EL (cell line): Measurements from ENCODE around the gene ARMH3.

ENCODE experiments used
- DNase-seq: peaks from one replicate; pipeline ENCODE4 v3.0.0-alpha.2; 2016

Gene ARMH3

DNA sequence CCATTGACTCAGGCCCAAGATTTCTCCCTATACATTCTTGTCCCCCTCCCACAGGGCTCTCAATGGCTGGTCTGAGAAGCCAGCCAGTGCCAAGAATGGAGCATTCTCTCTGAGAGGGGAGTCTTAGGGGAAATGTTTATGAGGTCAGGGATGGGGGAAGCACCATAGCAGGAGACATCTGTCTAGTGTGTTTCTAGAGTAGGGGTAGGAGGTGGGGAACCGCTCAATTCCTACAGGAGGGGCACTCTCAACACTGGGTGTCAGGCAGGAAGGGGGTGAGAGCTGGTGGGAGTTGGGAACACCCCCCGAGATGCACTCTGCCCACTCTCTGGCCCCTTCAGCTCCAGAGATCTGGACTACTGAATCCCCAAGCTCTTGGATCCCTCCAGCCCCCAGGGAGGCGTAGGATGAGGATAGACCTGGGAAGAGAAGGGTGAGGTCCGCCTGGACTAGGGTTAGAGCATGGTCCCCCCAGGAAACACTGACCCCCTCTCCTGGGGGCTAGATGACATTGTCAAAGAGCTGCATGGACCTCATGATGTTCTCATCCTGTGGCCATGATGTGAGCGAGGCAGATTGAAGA lies 229.0 kb downstream of the ARMH3 start:
- DNase-seq, result no peak

DNA sequence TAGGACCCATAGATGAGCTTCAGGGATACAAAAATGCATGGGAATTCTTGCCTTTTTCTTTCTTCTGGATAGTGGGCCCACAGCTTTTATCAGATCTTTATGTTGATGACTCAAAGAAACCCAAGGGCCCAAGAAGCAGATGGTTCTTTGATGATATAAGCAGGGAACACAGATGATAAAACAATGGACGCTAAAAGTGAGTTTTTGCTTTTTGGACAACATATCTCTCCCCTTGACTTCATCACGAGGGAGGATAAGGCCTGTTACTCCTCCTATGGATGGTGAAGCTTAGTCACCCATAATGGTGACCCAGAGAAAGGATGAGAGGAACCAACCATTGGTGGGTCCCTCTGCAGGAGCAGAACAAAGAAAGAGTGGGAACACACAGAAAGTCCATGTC lies 231.2 kb downstream of the ARMH3 start:
- no peak for DNase-seq

DNA sequence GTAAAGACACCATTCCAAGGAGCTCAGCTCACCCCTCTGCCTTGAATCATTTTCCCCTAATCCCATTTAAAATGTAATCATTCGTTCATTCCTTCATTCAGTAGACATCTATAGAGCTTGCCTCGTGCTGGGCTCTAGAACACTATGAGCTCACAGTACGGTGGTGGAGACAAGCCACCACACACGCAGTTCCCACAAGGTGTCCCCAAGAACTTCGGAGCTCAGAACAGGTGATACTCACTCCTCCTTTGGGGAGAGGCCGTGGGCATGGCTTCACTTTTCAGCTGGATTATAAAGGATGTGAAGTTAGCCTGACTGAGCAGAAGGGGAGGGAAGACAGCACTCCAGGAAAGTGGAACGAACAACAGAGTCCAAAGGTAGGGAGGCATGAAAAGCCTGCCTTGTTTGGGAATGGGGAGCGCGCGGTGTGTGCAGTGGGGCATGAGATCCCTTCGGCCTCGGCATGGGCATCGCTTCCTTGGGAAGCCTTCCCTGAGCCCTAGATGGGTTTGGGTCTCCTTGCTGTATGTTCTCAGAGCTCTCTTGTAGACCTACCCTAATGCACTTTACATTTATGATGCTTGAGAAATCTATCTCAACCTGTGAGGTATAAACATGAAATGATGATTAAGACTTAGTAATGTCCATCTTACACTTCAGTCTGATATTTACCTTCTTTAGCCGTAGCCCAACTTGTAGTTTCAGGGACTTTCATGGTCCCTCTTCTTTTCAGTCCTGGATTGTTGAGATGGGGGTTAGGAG lies 236.9 kb downstream of the ARMH3 start:
- DNase-seq, result no peak

DNA sequence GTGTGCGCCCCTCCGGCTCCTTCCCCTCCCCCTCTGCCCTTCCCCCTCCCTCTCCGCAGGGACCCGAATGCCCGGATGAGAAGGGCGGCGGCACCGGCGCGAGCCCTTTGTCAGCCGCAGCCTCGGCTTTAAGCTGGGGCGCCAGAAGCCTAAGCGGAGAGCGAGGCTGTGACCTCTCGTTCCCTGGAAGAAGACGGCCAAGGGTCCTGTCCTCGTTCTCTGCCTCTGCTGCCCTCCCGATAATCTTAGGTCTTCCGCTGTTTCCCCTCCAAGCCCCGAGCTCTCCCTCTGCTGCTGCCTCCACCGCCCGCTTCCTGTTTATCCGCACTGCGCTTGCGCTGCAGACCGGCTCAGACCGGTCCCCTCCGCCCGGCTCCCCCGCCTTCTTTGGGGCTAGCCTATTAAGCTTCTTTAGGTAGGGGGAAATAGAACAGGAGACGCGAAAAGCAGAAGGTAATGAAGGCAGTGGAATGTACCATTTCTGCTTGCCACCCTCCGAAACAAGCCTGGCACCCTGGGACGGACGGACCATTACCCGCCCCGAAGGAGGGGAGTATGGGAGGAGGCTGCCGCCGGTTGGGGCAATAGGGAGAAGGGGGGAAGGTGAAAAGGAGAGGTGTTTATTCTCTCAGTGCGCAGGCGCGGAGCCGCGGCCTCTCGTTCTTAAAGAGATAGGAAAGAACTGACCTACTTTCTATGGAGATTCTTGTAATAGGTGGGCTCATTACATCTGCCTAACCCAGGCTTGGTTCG lies 237.7 kb downstream of the ARMH3 start, which contains the start of gene OGA:
Gene OGA (minus strand): TSS at position 326 of the 753 bp plus-strand sequence. CDS start 422 bp downstream, outside the sequence.
- peak; percentile 99 for DNase-seq

DNA sequence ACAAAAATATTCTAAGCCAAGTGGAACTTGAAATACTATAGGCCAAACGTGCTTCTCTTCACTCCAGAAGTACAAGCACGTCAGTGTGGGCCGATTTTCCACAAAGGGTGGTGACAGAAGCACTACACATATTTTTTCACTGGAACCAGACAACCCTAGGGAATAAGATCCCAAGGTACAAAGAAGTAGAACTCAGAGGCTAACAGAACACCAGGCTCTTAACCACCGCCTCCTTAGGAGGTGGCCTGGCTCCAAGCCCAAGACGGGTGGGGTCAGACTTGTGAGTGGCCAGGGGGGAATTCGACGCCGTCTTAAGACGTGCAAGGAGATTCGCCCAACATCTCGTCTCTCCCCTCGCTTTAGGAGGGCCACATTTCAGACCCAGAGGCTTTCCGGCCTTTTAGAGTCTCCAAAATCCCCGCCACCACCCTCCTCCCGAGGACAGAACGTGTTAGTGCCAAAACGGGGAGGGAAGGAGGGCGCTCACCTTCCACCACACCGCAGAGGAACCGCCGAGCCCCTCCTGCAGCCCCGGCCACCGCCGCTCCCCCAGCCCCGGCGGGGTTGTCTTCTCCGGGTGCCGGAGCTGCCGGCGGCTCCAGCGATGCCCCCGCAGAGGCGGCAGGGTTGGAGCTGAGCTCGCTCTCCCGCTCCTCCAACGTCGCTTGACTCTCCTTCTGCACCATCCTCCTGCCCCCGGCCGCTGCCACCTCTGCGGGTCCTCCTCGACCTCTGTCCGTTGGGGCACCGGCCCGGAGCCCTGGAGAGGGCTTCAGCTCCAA lies 238.4 kb downstream of the ARMH3 start:
- DNase-seq, result peak; percentile 93

DNA sequence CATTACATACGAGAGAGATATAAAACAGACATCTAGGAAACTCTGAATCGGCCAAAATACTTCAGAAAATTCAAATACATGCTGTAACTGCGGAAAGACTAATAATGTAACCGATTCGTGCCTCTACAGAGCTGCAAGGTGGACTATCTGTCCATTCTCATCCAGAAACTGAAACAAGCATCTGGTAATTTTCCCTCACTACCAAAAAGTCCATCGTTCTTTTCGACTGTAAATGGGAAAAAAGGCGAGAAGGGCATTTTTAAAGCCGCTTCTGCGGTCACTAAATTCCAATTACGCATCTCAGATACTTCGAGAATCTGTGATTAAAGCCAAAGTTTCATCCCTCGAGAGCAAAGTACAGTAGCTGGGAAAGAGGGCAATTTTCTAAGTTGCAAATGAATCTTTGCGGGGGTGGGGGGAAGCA lies 239.0 kb downstream of the ARMH3 start:
- no peak for DNase-seq

DNA sequence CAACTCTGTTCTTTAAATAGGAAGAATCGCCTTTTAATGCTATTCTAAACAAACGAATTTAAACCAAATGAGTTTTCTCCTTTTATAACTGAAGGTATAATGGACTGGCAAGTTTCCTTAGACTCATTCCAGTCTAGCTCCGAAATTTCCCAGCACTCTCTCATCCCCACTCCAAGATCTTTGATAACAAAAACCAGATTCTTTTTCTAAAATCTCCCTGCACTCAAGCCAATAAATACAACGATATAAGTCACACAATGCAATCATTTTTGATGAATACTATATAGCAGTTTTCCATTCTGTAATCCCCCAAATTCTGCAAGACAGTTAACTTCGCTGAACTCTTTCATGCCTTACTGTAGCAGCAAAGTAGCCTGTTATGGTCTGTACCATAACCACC lies 239.6 kb downstream of the ARMH3 start:
- DNase-seq, result no peak

DNA sequence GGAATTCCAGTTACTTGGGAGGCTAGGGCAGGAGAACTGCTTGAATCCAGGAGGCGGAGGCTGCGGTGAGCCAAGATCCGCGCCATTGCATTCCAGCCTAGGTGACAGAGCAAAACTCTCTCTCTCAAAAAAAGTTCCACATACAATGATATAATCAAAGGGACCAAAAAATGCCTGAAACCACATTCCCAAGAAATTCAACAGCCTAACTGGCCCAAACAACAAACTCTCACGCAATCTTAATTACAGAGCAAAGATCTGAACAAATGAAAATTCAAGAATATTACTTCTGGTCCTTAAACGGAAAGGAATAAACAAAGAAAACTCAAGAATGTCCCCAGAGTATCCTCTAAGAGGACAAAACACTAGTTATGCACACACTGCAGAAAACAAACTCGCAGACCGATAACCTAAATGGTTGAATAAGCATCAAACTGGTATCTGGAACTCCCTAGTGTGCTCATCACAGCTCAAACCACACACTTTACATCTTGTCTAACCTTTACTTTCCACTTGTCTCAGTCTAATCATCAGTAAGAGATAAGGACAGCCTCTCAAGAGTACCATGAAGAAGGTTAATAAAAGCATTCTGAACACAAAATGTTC lies 241.4 kb downstream of the ARMH3 start:
- peak; percentile 28 for DNase-seq

DNA sequence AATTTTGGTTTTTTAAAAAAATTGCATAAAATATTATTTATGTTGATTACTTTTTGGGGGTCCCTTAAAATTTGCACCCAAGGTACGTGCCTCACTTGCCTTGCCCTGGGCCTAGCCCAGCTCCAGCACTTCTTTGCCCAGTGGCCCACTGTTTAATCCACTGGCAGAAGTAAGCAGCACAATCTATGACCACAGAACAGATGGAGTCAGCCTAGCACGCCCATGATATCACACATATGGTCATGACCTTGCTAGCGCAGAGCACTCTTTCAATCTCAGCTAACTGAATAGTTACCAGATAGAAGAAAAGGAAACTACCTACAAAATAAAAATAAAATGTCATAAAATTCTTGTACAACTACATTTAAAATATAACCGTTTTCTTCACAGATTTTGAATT lies 243.4 kb downstream of the ARMH3 start:
- no peak for DNase-seq

DNA sequence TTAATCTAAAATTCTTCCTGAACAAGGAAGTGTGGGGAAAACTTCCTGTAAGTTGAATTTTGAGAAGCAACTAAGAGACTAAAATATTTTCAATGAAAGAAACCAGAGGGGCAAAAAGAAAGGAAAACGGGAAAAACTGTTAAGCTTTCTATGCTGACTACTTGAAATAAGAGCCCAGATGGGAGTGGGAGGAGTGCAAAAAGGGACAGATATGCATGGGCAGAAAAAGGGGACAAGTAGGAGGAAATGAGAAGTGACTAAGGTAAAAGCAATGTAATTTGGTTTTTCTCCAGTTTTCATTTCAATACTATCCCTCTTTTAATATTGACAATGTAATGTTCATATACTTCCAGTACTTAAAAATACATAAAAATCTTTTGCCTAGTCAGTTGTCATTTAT lies 248.8 kb downstream of the ARMH3 start:
- no peak for DNase-seq

DNA sequence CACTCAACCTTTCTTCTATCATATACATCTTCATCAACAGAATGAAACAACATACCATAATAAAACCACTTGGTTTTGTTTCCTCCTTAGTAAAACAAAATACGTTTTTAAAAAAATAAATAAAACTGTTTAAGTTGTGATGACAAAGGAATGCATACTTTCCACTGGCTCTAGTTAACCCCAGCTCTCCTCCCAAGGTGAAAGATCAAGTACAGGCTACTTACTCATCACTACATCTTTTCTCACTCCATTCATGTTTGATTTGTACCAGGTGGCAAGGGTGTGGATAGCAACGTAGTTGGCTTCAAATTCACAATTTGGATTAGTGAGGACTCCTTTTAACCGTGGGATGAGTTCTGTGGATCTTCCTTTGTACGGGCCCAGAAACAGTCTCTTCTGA lies 252.5 kb downstream of the ARMH3 start:
- peak; percentile 42 for DNase-seq

DNA sequence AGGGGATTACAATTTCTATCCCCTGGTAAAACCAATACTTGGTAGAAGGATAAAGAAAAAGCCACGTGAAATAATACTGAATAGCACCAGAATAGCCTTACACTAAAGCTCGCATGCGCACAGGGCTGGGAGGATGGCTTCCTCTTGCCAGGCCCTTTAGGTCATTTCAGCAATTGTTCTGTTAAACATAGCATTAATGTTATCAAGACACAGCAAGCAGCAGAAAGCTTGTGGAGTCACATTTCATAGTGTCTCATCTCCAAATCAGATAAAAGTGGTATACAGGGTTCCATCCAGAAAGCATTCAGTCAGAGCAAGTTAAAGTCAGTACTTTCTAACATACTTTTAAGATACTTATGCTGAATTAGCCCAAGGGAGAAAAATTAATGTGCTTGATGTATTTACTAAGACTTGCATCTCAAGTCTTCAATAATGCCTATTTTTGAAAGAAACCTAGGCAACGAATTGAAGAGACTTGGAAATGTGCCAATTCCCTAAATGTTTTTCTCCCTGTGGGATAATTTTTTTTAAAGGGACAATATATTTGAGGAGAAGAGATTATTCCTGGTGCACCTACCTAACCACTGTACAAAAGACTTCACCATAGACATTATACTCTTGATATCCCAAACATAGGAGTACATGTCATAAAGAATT lies 258.4 kb downstream of the ARMH3 start:
- no peak for DNase-seq
